Choroid plexus epithelial cell (primary cell): ENCODE results near the gene PEX11B.

ENCODE experiments used
- DNase-seq: peaks from one replicate; pipeline ENCODE4 v3.0.0-alpha.2; 2010; ENCODE audit warnings: low read depth
- H3K4me3 ChIP-seq: 2 replicates; pipeline ENCODE4 v1.5.1; 2011; ENCODE audit warnings: low read depth, mild to moderate bottlenecking, control low read depth, low read length, moderate library complexity
- CTCF ChIP-seq: conservative IDR thresholded peaks from 2 replicates; pipeline ENCODE4 v1.5.1; 2011; ENCODE audit warnings: low read depth, mild to moderate bottlenecking, control low read depth, inconsistent platforms, low read length, moderate library complexity

The PEX11B gene

GRCh38 chr1:145951526-145951925 lies 33.0 kb upstream of the PEX11B start:
- no peak for TF ChIP-seq CTCF
- DNase-seq, result no peak
- no peak overlapping the region for H3K4me3 ChIP-seq

GRCh38 chr1:145949219-145949618 lies 30.7 kb upstream of the PEX11B start:
- no peak overlapping the region for H3K4me3 ChIP-seq
- TF ChIP-seq CTCF, result no peak
- peak; percentile 42 for DNase-seq

- DNase-seq, result no peak
- no peak overlapping the region for H3K4me3 ChIP-seq
- no peak for TF ChIP-seq CTCF
Measured at GRCh38 chr1:145947551-145947950, 29.0 kb upstream of the PEX11B start.

GRCh38 chr1:145946477-145946986 lies 28.0 kb upstream of the PEX11B start:
- no peak for TF ChIP-seq CTCF
- no peak for DNase-seq
- H3K4me3 ChIP-seq, result no peak overlapping the region

- TF ChIP-seq CTCF, result no peak
- no peak for DNase-seq
- H3K4me3 ChIP-seq, result no peak overlapping the region
Measured at GRCh38 chr1:145944532-145944931, 26.0 kb upstream of the PEX11B start.

- TF ChIP-seq CTCF, result no peak
- H3K4me3 ChIP-seq, result no peak overlapping the region
- DNase-seq, result no peak
Measured at GRCh38 chr1:145942871-145943270, 24.4 kb upstream of the PEX11B start.

- no peak for TF ChIP-seq CTCF
- DNase-seq, result no peak
- H3K4me3 ChIP-seq, result no peak overlapping the region
Measured at GRCh38 chr1:145942405-145942804, 23.9 kb upstream of the PEX11B start.
